GM21423 (cell line): ENCODE measurements around the gene MIX23.
A peak's percentile ranks its signal among the peaks of the same experiment; 100 is the strongest.
"Not testable (repeated sequence)": the region's sequence is repeated elsewhere in the genome, so short reads cannot be mapped to it uniquely, and the experiment has no call there.

ENCODE experiments used
- ATAC-seq: cut with Tn5 transposase; IDR thresholded peaks from one replicate; pipeline ENCODE4 v1.9.1; 2021; ENCODE audit warnings: mild to moderate bottlenecking, moderate library complexity; ENCODE audit not compliant: unreplicated experiment

The MIX23 gene

DNA sequence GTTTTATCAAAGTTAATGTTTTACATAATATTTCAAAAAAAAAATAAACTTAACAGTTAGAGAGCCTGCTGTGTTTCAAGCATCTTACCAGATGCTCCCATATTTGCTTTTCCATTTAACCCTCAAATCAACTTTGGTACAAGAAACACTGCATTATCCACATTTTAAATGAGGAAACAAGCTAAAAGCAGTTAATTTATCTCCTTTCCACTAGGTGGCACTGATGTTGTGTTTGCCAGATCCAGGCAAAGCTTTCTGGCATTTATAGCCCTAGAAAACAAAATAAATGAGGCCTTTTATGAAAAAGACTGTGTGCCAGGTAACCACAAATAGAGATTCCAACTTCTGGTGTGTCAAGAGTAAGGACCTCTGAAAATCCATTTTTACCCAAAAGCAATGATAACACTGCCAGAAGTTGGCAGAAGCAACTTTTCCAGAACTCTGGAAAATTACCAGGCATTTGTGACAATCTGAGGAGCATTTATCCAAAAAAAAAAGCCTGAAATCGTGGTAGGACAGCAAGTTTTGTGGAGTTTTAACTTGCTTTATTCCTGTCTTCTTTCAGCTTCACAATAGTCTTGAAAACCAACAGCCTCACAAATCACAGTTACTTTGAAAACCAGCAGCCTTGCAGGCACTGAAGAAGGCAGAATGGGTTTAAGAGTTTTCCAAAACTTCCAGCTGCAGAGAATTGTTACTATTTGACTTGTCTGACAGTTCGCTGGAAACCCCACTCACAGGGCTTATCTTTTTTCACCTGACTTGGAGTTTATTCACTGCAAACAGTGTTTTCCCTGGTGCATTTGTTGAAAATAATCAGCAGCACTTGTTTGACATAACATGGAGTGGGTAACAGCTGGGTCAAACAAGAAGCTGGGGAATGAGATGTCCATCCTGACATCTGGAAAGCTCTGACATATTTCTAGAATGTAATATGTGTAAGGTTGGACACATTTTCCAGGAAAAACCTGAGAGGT is 10.1 kb upstream of the MIX23 start:
- no peak for ATAC-seq

GRCh38 chr3:122391681-122392446 is 8.8 kb upstream of the MIX23 start:
- no peak for ATAC-seq

DNA sequence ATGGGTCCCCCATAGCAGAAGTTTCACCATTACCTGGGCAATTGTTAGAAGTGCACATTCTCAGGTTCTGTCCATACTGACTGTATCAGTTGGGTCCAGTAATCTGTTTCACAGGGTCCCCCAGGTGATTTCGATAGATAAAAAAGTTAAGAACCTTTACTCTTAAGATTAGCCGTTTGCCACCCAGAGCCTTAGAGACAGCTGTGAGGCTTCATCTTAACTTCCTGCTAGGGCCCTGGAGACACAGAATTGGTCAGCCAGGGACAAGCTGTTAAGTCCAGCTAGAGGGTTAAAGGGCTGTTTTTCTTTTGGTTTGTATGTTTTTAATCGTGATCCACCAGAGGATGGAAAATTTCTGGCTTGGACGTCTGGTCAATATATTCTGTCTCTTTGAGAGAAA is 7.6 kb upstream of the MIX23 start:
- no peak for ATAC-seq

DNA sequence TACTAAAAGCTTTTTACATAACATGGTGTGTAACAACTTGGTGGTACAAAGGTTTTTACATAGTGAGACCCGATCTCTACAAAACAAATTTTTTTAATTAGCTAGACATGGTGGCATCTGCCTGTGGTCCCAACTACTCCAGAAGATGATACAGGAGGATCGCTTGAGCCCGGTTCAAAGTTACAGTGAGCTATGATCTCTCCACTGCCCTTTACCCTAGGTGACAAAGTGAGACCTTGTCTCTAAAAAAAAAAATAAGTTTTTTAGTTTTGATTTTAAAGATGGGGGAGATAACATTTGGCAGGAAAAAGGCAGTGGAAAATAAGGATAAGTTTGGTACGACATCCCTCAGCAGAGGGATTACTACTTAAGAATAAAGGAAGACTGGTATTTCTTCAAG is 6.9 kb upstream of the MIX23 start:
- ATAC-seq: no peak

GRCh38 chr3:122389197-122389596 is 6.2 kb upstream of the MIX23 start:
- ATAC-seq: no peak

DNA sequence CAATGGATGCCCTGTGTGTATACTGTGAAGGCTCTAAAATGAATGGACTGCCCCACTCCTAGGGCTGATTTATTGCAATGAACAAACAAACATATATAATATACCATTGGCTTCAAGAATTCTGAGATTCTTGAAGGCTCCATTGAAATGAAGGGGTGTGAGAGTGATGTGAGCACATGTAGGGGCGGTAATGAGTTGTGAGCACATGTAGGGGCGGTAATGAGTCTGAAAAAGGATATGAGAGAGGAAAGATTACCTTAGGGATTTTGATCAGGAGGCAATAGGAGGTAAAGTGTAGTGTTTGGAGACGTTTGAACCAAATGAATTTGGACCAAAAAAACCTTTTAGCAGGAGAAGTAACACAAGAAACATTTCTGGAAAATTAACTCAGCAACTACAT is 4.7 kb upstream of the MIX23 start:
- ATAC-seq: no peak

DNA sequence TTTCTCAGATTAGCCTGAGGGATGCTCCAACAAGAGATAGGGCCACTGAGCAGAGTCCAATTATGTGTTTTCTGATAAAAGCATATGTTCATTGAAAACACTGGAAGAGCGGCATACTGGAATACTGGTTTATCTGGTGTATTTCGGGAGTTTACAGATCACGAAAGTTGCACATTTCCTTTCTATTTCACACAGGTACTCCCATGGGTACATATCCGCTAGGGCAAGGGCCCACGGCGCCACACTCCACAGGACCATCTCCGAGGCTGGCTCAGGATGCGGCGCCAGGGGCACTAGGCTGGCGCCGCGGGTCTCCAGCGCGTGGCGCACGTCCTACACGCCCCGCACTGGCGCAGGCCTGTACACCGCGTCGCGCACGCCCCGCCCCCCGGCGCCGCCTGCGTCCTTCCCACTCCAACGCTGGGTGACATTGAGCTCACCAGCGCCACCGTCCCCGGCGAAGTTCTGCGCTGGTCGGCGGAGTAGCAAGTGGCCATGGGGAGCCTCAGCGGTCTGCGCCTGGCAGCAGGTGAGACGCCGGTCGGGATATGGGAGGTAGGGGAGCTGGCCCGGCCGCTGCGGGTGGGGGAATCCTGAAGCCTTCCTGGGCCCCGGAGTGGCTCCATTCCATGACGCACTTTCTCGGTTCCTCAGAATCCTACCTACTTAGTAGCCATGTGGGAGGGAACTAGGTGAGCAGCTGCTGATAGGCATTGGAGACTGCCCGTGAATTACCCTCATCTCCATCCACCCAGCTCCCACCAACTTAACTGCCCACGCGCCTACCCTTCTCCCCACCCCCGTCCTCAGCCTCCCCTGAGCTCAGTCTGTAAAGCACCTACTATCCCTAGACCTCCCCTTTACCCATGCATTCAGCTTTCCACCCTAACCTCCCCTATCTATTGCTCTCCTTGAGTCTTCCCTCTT is 1.0 kb upstream of the MIX23 start, which contains the start of gene FAM162A:
FAM162A (plus strand) TSS at position 412 of the 927 bp plus-strand sequence; CDS start at position 496, 84 bp downstream.
- ATAC-seq: peak; percentile 94

GRCh38 chr3:122377975-122378374 is 5.1 kb downstream of the MIX23 start:
- no peak for ATAC-seq

DNA sequence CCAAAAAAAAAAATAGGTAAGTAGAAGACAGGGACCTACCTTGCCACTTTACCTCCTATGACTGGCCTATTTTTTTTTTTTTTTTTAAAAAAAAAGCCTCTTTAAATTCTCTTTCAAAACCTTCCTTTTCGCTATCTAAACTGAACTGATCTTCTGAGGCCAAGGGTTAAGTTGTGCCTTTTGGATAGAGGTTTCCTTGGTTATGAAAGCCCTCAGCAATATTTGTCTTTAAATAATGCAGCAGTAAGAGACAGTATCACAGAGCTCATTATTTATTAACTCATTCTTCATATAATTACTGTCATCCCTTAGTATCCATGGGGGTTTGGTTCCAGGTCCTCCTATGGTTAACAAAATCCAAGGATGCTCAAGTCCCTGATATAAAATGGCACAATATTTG is 9.0 kb downstream of the MIX23 start:
- no peak for ATAC-seq

GRCh38 chr3:122366379-122366749 is 16.7 kb downstream of the MIX23 start:
- no peak for ATAC-seq

- ATAC-seq: not testable (repeated sequence)
Measured at GRCh38 chr3:122365582-122366378, 17.3 kb downstream of the MIX23 start.

DNA sequence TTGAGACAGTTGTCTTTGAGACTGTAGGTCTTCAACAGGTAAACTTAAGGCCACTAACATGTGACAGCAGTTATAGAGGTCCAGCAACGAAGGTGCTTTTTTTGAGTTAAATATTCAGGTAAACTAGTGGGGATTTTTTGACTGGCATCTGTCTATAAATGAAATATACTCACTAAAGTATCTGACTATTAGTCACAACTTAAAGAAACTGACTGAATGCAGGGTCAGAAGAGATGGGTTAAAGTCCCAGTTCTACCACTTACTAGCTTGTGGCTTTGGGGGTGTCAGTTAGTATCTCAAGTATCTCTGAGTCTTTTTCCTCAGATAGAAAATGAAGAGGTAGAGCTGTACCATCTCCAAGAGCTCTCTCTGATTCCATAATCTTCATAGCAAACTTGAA is 18.0 kb downstream of the MIX23 start:
- ATAC-seq: no peak

- ATAC-seq: no peak
Measured at GRCh38 chr3:122364490-122364889, 18.5 kb downstream of the MIX23 start.

- no peak for ATAC-seq
Measured at GRCh38 chr3:122362026-122362425, 21.0 kb downstream of the MIX23 start.

DNA sequence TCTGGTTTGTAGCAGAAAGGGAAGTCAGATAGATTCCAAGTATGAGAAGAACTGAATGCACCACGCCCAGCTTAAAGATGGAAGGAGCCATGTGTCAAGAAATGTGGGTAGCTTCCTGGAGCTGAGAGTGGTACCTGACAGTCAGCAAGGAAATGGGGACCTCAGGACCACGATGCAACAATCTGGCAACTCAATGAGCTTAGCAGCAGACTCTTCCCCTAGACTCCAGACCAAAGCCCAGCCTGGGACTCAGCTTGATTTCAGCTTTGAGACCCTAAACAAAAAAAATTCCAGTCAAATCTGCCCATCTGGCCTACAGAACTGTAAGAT is 24.4 kb downstream of the MIX23 start:
- no peak for ATAC-seq

DNA sequence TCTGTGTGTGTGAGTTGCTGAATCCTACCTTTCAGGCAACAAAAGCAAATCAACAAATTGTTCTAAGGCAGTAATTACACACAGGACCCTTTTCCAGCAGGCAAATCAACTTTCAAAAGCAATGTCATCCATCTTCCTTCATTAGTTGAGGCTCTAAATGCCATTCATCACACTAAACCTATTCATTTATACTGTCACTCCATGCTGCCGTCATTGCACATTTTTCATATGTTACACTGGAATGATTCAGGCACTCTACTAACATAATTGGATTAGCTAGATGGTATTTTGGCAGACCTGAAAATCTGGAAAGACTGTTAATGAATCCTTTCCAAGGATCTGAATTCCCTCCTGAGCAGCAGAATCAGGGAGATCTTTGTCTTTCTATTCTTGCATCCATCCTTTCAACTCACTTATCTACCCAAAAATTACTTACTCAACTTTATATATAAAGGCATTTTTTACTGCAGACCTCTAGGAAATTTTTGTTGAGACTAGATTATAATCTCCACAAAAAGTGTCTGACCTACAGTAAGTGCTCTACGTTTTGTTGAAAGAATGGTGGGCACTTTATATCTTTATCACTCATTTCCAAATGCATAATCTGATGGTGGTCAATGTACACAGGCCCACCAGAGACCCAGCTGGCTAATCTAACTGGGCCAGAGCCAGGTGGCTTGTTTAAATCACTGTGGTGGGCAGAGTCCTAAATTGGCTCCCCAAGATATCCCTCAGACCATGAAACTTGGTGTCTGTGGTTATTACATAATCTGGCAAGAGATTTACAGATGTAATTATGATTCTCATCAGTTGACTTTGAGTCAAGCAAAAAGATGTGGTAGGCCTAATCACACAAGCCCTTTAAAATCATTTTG is 25.0 kb downstream of the MIX23 start:
- ATAC-seq: no peak

GRCh38 chr3:122356402-122356801 is 26.6 kb downstream of the MIX23 start:
- no peak for ATAC-seq

- ATAC-seq: no peak
Measured at GRCh38 chr3:122355612-122356011, 27.4 kb downstream of the MIX23 start.

GRCh38 chr3:122353893-122354401 is 29.1 kb downstream of the MIX23 start:
- ATAC-seq: no peak
